Activated CD4-positive, alpha-beta T cell treated with anti-CD3 and anti-CD28 coated beads, Interleukin-2, amount 50 U/mL, for 24 hours (primary cell): ENCODE data around the gene RBPMS2.

ENCODE experiments used
- DNase-seq, 2 donors: peaks; one replicate each; pipeline ENCODE4 v3.0.0-alpha.2; 2020; ENCODE audit warnings: low read depth in 1 of 2, low spot score in 1 of 2

RBPMS2 gene

GRCh38 chr15:64783796-64784195 lies 8.4 kb upstream of the RBPMS2 start:
- no peak for DNase-seq

- no peak for DNase-seq
Observed at GRCh38 chr15:64782751-64783150, 7.4 kb upstream of the RBPMS2 start.

- no peak for DNase-seq
Observed at GRCh38 chr15:64781299-64781698, 5.9 kb upstream of the RBPMS2 start.

- no peak for DNase-seq
Observed at GRCh38 chr15:64780600-64781156, 5.3 kb upstream of the RBPMS2 start.

- DNase-seq, result no peak
Observed at GRCh38 chr15:64779630-64780029, 4.2 kb upstream of the RBPMS2 start.

- DNase-seq, result no peak
Observed at GRCh38 chr15:64779024-64779423, 3.6 kb upstream of the RBPMS2 start.

GRCh38 chr15:64776402-64776786 lies 1.0 kb upstream of the RBPMS2 start:
- DNase-seq, result no peak

- no peak for DNase-seq
Observed at GRCh38 chr15:64774629-64775493, 528 bp downstream of the RBPMS2 start.

- DNase-seq, result no peak
Observed at GRCh38 chr15:64774037-64774628, 1.3 kb downstream of the RBPMS2 start.

- no peak for DNase-seq
Observed at GRCh38 chr15:64773606-64774005, 1.8 kb downstream of the RBPMS2 start.

- no peak for DNase-seq
Observed at GRCh38 chr15:64772964-64773363, 2.4 kb downstream of the RBPMS2 start.

- no peak for DNase-seq
Observed at GRCh38 chr15:64772488-64772887, 2.9 kb downstream of the RBPMS2 start.

- DNase-seq, result no peak
Observed at GRCh38 chr15:64770626-64771025, 4.8 kb downstream of the RBPMS2 start.

- no peak for DNase-seq
Observed at GRCh38 chr15:64767203-64767602, 8.2 kb downstream of the RBPMS2 start.

GRCh38 chr15:64766058-64766457 lies 9.3 kb downstream of the RBPMS2 start:
- no peak for DNase-seq

GRCh38 chr15:64763874-64764273 lies 11.5 kb downstream of the RBPMS2 start:
- no peak for DNase-seq

- DNase-seq, result no peak
Observed at GRCh38 chr15:64763462-64763861, 11.9 kb downstream of the RBPMS2 start.

- no peak for DNase-seq
Observed at GRCh38 chr15:64763021-64763420, 12.4 kb downstream of the RBPMS2 start.

GRCh38 chr15:64762546-64762945 lies 12.8 kb downstream of the RBPMS2 start:
- no peak for DNase-seq

- no peak for DNase-seq
Observed at GRCh38 chr15:64761156-64761555, 14.2 kb downstream of the RBPMS2 start.

- no peak for DNase-seq
Observed at GRCh38 chr15:64760056-64760455, 15.3 kb downstream of the RBPMS2 start.

GRCh38 chr15:64755427-64755940 lies 19.9 kb downstream of the RBPMS2 start:
- no peak for DNase-seq
